H1 (cell line): Measurements from ENCODE around the gene NDP. TPM values are rescaled to one million over a fixed set of nuclear protein-coding genes. Genes with fewer than 3 reads are reported as not detected.

ENCODE experiments used
- CTCF ChIA-PET: fragments of 300-600 bp; sonication (Branson Sonifier 250); formaldehyde crosslinking; loops from one replicate; lab custom pipeline; 2021; ENCODE audit not compliant: partially characterized antibody; lab: Charles Lee
- POLR2A ChIA-PET: fragments of 300-600 bp; sonication (Branson Sonifier 250); formaldehyde crosslinking; loops from one replicate; lab custom pipeline; 2021; ENCODE audit warnings: inconsistent platforms; ENCODE audit not compliant: partially characterized antibody; lab: Charles Lee
- DNase-seq, 2 experiments: peaks; one replicate each; pipeline versions ENCODE4 v3.0.0 to v3.0.0-alpha.2; 2010 to 2022; ENCODE audit warnings: low spot score in 2 of 2, low read depth in 1 of 2, mixed read lengths in 1 of 2
- FAIRE-seq: peaks from 2 replicates; lab custom pipeline; 2011; peaks lifted over from hg19 to GRCh38; lab: Jason Lieb, UNC
- H2AFZ ChIP-seq: 2 replicates; pipeline ENCODE4 v1.8.1; 2012; ENCODE audit warnings: low read length, inconsistent platforms
- H2AK5ac ChIP-seq: 2 replicates; pipeline ENCODE4 v1.6.1; 2013; ENCODE audit warnings: low read depth, low read length
- H2BK120ac ChIP-seq: replicated peaks from 2 replicates; pipeline ENCODE3; 2013; ENCODE audit warnings: low read depth, low read length, inconsistent platforms
- H2BK12ac ChIP-seq: 2 replicates; pipeline ENCODE4 v1.6.1; 2013; ENCODE audit warnings: low read depth, low read length
- H2BK15ac ChIP-seq: 2 replicates; pipeline ENCODE4 v1.6.1; 2013; ENCODE audit warnings: low read length
- H2BK20ac ChIP-seq: 2 replicates; pipeline ENCODE4 v1.6.1; 2013; ENCODE audit warnings: low read length
- H2BK5ac ChIP-seq: 2 replicates; pipeline ENCODE4 v1.6.1; 2013; ENCODE audit warnings: low read depth, low read length
- H3K14ac ChIP-seq: 2 replicates; pipeline ENCODE4 v1.6.1; 2013; ENCODE audit warnings: inconsistent platforms; ENCODE audit not compliant: insufficient read length
- H3K18ac ChIP-seq: 2 replicates; pipeline ENCODE4 v1.6.1; 2013; ENCODE audit warnings: low read length; ENCODE audit errors: extremely low read depth
- H3K23ac ChIP-seq: 2 replicates; pipeline ENCODE4 v1.6.1; 2013; ENCODE audit warnings: inconsistent platforms; ENCODE audit not compliant: insufficient read length
- H3K23me2 ChIP-seq: 2 replicates; pipeline ENCODE4 v1.6.1; 2013; ENCODE audit warnings: low read depth, low read length
- H3K27ac ChIP-seq: 2 replicates; pipeline ENCODE4 v1.6.1; 2011; ENCODE audit warnings: low read depth, low read length, inconsistent platforms
- H3K27me3 ChIP-seq, 4 experiments: replicated peaks in 1 of 4; 1 replicate in 1 of 4; 2 replicates in 3 of 4; pipeline versions ENCODE4 v1.6.1 to v1.8.1; 2011 to 2013; ENCODE audit warnings: low read length in 3 of 4, mild to moderate bottlenecking in 3 of 4, inconsistent platforms in 2 of 4, mixed read lengths in 2 of 4, moderate library complexity in 1 of 4; ENCODE audit not compliant: control insufficient read depth in 3 of 4, insufficient read depth in 3 of 4; ENCODE audit errors: extremely low read depth in 1 of 4
- H3K36me3 ChIP-seq, 4 experiments: 2 replicates each; pipeline versions ENCODE4 v1.6.1 to v1.8.1; 2011 to 2013; ENCODE audit warnings: mild to moderate bottlenecking in 4 of 4, low read length in 3 of 4, moderate library complexity in 2 of 4, control low read depth in 1 of 4, inconsistent platforms in 1 of 4; ENCODE audit not compliant: insufficient read depth in 4 of 4, control insufficient read depth in 2 of 4
- H3K4ac ChIP-seq: replicated peaks from 2 replicates; pipeline ENCODE3; 2013; ENCODE audit warnings: low read length, low read depth, mixed read lengths, inconsistent platforms; ENCODE audit not compliant: insufficient read length
- H3K4me1 ChIP-seq, 4 experiments: replicated peaks in 1 of 4; 1 replicate in 1 of 4; 2 replicates in 3 of 4; pipeline versions ENCODE4 v1.6.1 to v1.8.1; 2011 to 2013; ENCODE audit warnings: low read length in 3 of 4, inconsistent platforms in 2 of 4, mixed read lengths in 1 of 4; ENCODE audit not compliant: insufficient read depth in 4 of 4, control insufficient read depth in 3 of 4
- H3K4me2 ChIP-seq, 2 experiments: 2 replicates each; pipeline versions ENCODE4 v1.6.1 to v1.8.1; 2011 to 2013; ENCODE audit warnings: low read depth in 2 of 2, low read length in 2 of 2, control low read depth in 1 of 2, inconsistent platforms in 1 of 2, mild to moderate bottlenecking in 1 of 2; ENCODE audit not compliant: insufficient read depth in 1 of 2
- H3K4me3 ChIP-seq, 4 experiments: fragments of 200-600, 300-600 bp in 1 of 4; sonication (generic), shearing (Covaris generic), sonication (Bioruptor Twin) in 1 of 4; 2 replicates each; pipeline versions ENCODE4 v1.5.1 to v1.8.1; 2011 to 2016; ENCODE audit warnings: low read length in 4 of 4, low read depth in 3 of 4, control low read depth in 2 of 4, inconsistent platforms in 2 of 4, mild to moderate bottlenecking in 2 of 4, mixed read lengths in 1 of 4, moderate library complexity in 1 of 4; ENCODE audit not compliant: insufficient read depth in 2 of 4; ENCODE audit errors: extremely low read depth in 1 of 4
- H3K56ac ChIP-seq: replicated peaks from 2 replicates; pipeline ENCODE3; 2013; ENCODE audit warnings: low read depth, mild to moderate bottlenecking, mixed read lengths, low read length, inconsistent platforms; ENCODE audit not compliant: insufficient read length
- H3K79me1 ChIP-seq: 2 replicates; pipeline ENCODE4 v1.6.1; 2013; ENCODE audit warnings: low read depth, low read length, control low read depth
- H3K79me2 ChIP-seq, 2 experiments: 2 replicates each; pipeline versions ENCODE4 v1.6.1 to v1.8.1; 2012 to 2013; ENCODE audit warnings: low read length in 2 of 2, mild to moderate bottlenecking in 2 of 2, inconsistent platforms in 1 of 2; ENCODE audit not compliant: insufficient read depth in 2 of 2, control insufficient read depth in 1 of 2
- H3K9ac ChIP-seq, 4 experiments: replicated peaks in 1 of 4; 1 replicate in 1 of 4; 2 replicates in 3 of 4; pipeline versions ENCODE4 v1.6.1 to v1.8.1; 2011 to 2013; ENCODE audit warnings: low read depth in 3 of 4, low read length in 3 of 4, control low read depth in 2 of 4, mild to moderate bottlenecking in 2 of 4, moderate library complexity in 2 of 4, inconsistent platforms in 1 of 4; ENCODE audit errors: extremely low read depth in 1 of 4
- H3K9me3 ChIP-seq, 2 experiments: 2 replicates each; pipeline versions ENCODE4 v1.6.1 to v1.8.1; 2012 to 2013; ENCODE audit warnings: mild to moderate bottlenecking in 2 of 2, moderate library complexity in 2 of 2, control low read depth in 1 of 2, inconsistent platforms in 1 of 2, low read depth in 1 of 2, low read length in 1 of 2, mixed read lengths in 1 of 2; ENCODE audit not compliant: insufficient read depth in 2 of 2
- H4K20me1 ChIP-seq, 2 experiments: replicated peaks in 1 of 2; 2 replicates each; pipeline versions ENCODE3 to v1.8.1; 2011 to 2013; ENCODE audit warnings: inconsistent platforms in 2 of 2, low read length in 2 of 2, mild to moderate bottlenecking in 1 of 2; ENCODE audit not compliant: insufficient read depth in 2 of 2, control insufficient read depth in 1 of 2
- H4K5ac ChIP-seq: 2 replicates; pipeline ENCODE4 v1.6.1; 2013; ENCODE audit warnings: low read length, low read depth, mixed read lengths, inconsistent platforms; ENCODE audit not compliant: insufficient read length
- H4K8ac ChIP-seq: 2 replicates; pipeline ENCODE4 v1.8.0; 2013; ENCODE audit warnings: mild to moderate bottlenecking, moderate library complexity, low read length, inconsistent platforms; ENCODE audit not compliant: insufficient read depth; ENCODE audit errors: extremely low read depth
- H4K91ac ChIP-seq: replicated peaks from 2 replicates; pipeline ENCODE3; 2013; ENCODE audit warnings: low read length, mixed read lengths, inconsistent platforms; ENCODE audit not compliant: insufficient read length
- ATF2 ChIP-seq: IDR thresholded peaks from 2 replicates; pipeline ENCODE4 v1.6.1; 2012; ENCODE audit warnings: low read length, inconsistent platforms
- CBX5 ChIP-seq: fragments of 300-800, 300-1000 bp; sonication (generic); IDR thresholded peaks from 2 replicates; pipeline ENCODE4 v1.7.1; 2016; ENCODE audit warnings: antibody characterized with exemption, low read length, low read depth
- POLR2A ChIP-seq, 2 experiments: IDR thresholded peaks; 1 replicate in 1 of 2; 2 replicates in 1 of 2; pipeline ENCODE4 v1.6.1; 2011; ENCODE audit warnings: low read depth in 2 of 2, low read length in 2 of 2, mild to moderate bottlenecking in 2 of 2; ENCODE audit errors: control extremely low read depth in 1 of 2
- RAD21 ChIP-seq, 2 experiments: IDR thresholded peaks in 1 of 2; conservative IDR thresholded peaks in 1 of 2; 2 replicates each; pipeline ENCODE4 v1.6.1; 2011; ENCODE audit warnings: low read depth in 2 of 2, low read length in 2 of 2, improper control_type of control experiment in 1 of 2, inconsistent platforms in 1 of 2, mild to moderate bottlenecking in 1 of 2, moderate library complexity in 1 of 2
- RBBP5 ChIP-seq: IDR thresholded peaks from 2 replicates; pipeline ENCODE4 v1.7.1; 2012; ENCODE audit warnings: low read depth, mild to moderate bottlenecking, inconsistent platforms, low read length, moderate library complexity, borderline replicate concordance
- SAP30 ChIP-seq: fragments of 300-600 bp; sonication (generic); IDR thresholded peaks from 2 replicates; pipeline ENCODE4 v1.7.1; 2012; ENCODE audit warnings: low read length, moderate library complexity, mild to moderate bottlenecking, inconsistent platforms; ENCODE audit not compliant: insufficient read depth, insufficient replicate concordance
- SIN3A ChIP-seq, 2 experiments: IDR thresholded peaks in 1 of 2; conservative IDR thresholded peaks in 1 of 2; 2 replicates each; pipeline ENCODE4 v1.6.1; 2011 to 2012; ENCODE audit warnings: low read length in 2 of 2, improper control_type of control experiment in 1 of 2, low read depth in 1 of 2, mild to moderate bottlenecking in 1 of 2
- SIRT6 ChIP-seq: IDR thresholded peaks from one replicate; pipeline ENCODE4 v1.7.1; 2012; ENCODE audit warnings: low read length, inconsistent platforms
- SP2 ChIP-seq: IDR thresholded peaks from 2 replicates; pipeline ENCODE4 v1.6.1; 2012; ENCODE audit warnings: mild to moderate bottlenecking, low read length, inconsistent platforms
- SP4 ChIP-seq: IDR thresholded peaks from 2 replicates; pipeline ENCODE4 v1.6.1; 2012; ENCODE audit warnings: low read length, inconsistent platforms
- TAF1 ChIP-seq: IDR thresholded peaks from 2 replicates; pipeline ENCODE4 v1.6.1; 2011; ENCODE audit warnings: mild to moderate bottlenecking, low read depth, low read length
- TBP ChIP-seq: IDR thresholded peaks from 2 replicates; pipeline ENCODE4 v1.6.1; 2011; ENCODE audit warnings: low read depth, low read length, improper control_type of control experiment
- YY1 ChIP-seq: IDR thresholded peaks from 2 replicates; pipeline ENCODE4 v1.6.1; 2011; ENCODE audit warnings: low read depth, mild to moderate bottlenecking, low read length
- WGBS, 2 experiments: shearing (Covaris generic) in 1 of 2; methylation state at CpG; one replicate each; pipeline versions ENCODE4 v1.1.6 to v1.1.7; 2013 to 2015; ENCODE audit warnings: low lambda C conversion rate in 2 of 2, mixed read lengths in 2 of 2, inconsistent platforms in 1 of 2, low coverage in 1 of 2, missing lambda C conversion rate in 1 of 2; ENCODE audit not compliant: insufficient replicate concordance in 2 of 2, insufficient coverage in 1 of 2, insufficient read length in 1 of 2; ENCODE audit errors: extremely low coverage in 1 of 2, missing lambda C conversion rate in 1 of 2; 5-methylcytosine and 5-hydroxymethylcytosine counted together
- polyA plus RNA-seq, 7 experiments: library from polyadenylated mRNA; depleted of rRNA in 3 of 7; stranded (reverse) in 5 of 7; unstranded in 2 of 7; fragments of >200 nt in 5 of 7; fragments of 200-250 nt in 2 of 7; gene quantifications; 1 replicate in 5 of 7; 2 replicates in 1 of 7; 4 replicates in 1 of 7; pipeline versions ENCODE4 v1.2.1 to v1.2.3, GENCODE V29; 2011 to 2013; ENCODE audit warnings: missing spikeins in 2 of 7, mixed read lengths in 2 of 7
- total RNA-seq: library from RNA; stranded (reverse); fragmentation: NEBNext Ultra II Directional; extraction: Animal tissue kit (Norgen Biotek cat#: 25700); gene quantifications from 2 replicates; pipeline ENCODE4 v1.2.1, GENCODE V29; 2021

NDP gene
- total and polyA plus RNA-seq, 2 of the 8 experiments (the other 6 are each of a cell fraction or from before 2014, with no cell fraction given), result 0.26 to 0.82 TPM

- H3K27ac ChIP-seq, result no peak overlapping the region
- no peaks in the 10 kb centered on the region for H3K79me1 ChIP-seq
- WGBS, 2 experiments, result 87% methylated on average over 3 of the region's 3 CpGs; no CpG with 5 or more reads in 1 of the 2 experiments
- no peak overlapping the region for H2BK20ac ChIP-seq
- H3K9me3 ChIP-seq, result no peaks in the 10 kb centered on the region
- no peak overlapping the region for H4K91ac ChIP-seq
- no peak overlapping the region for H2AFZ ChIP-seq
- no peak overlapping the region for H2BK120ac ChIP-seq
- no peak overlapping the region for H2BK5ac ChIP-seq
- H3K79me2 ChIP-seq, result no peaks in the 10 kb centered on the region
- DNase-seq, result no peak
- no peak overlapping the region for H4K8ac ChIP-seq
- H3K23ac ChIP-seq, result no peak overlapping the region
- no peak overlapping the region for H3K4me2 ChIP-seq
- ChIA-PET POLR2A (no interaction called here), CTCF (interaction anchor here (0.6 to 0.8 kb wide), 2 partner anchors 48 to 317 kb away, joined by 3 read pairs; no protein-coding TSS in a partner anchor)
- no peak for FAIRE-seq
- no peak overlapping the region for H2AK5ac ChIP-seq
- H3K4me3 ChIP-seq, result no peak overlapping the region
- peaks cover 0 to 4% (median 1%) of the 10 kb centered on the region in 4 experiments; a peak in 2 of 7 replicates for H3K27me3 ChIP-seq
- H3K36me3 ChIP-seq, result no peaks in the 10 kb centered on the region
- H3K23me2 ChIP-seq, result no peaks in the 10 kb centered on the region
- H3K18ac ChIP-seq, result no peak overlapping the region
- H4K20me1 ChIP-seq, result no peaks in the 10 kb centered on the region
- no peak overlapping the region for H2BK12ac ChIP-seq
- no peak overlapping the region for H3K4ac ChIP-seq
- H2BK15ac ChIP-seq, result no peak overlapping the region
- no peak overlapping the region for H3K14ac ChIP-seq
- H3K4me1 ChIP-seq, result peaks cover 0 to 2% (median 0%) of the 10 kb centered on the region in 4 experiments; a peak in 1 of 7 replicates
- H4K5ac ChIP-seq, result no peak overlapping the region
- H3K56ac ChIP-seq, result no peak overlapping the region
- no peak overlapping the region for H3K9ac ChIP-seq
- TF ChIP-seq RBBP5 (no peak), SIN3A (conservative IDR thresholded peaks at IDR 0.05 in 1 of 2, IDR thresholded peaks at IDR 0.05 in 1 of 2; ENCODE audit: low read depth in 1 of 2, low read length in 2 of 2) (no peak), POLR2A (IDR thresholded peaks at IDR 0.05; ENCODE audit: control extremely low read depth in 1 of 2, low read depth in 2 of 2, low read length in 2 of 2) (no peak), SIRT6 (no peak), SP4 (no peak), SAP30 (no peak), TBP (no peak), SP2 (no peak), YY1 (no peak), ATF2 (no peak), TAF1 (no peak), RAD21 (IDR thresholded peaks at IDR 0.05 in 1 of 2, conservative IDR thresholded peaks at IDR 0.05 in 1 of 2; ENCODE audit: low read depth in 2 of 2, low read length in 2 of 2) (no peak), CBX5 (no peak)
Observed at GRCh38 chrX:43978226-43978625, 5.0 kb upstream of the NDP start.
